ENCODE data around the gene RIMKLA. TPM values are rescaled to one million over a fixed set of nuclear protein-coding genes. Genes with fewer than 3 reads are reported as not detected.

The RIMKLA gene
- total RNA-seq, 1 donor from 2014 or later, result not detected

GRCh38 chr1:42350086-42350485 lies 30.5 kb upstream of the RIMKLA start:
- TF ChIP-seq CTCF (IDR thresholded peaks at IDR 0.05; ENCODE audit: insufficient read depth, low read length, severe bottlenecking), result no peak
- DNase-seq (ENCODE audit: low read depth) (no peak), FAIRE-seq (no peak)

GRCh38 chr1:42358791-42359190 lies 21.8 kb upstream of the RIMKLA start:
- TF ChIP-seq CTCF (IDR thresholded peaks at IDR 0.05; ENCODE audit: insufficient read depth, low read length, severe bottlenecking), result no peak
- FAIRE-seq, result no peak

More at GRCh38 chr1:42350086-42350485, 30.5 kb upstream of the RIMKLA start:
- Histone ChIP-seq H3K36me3 (ENCODE audit: control insufficient read depth, insufficient read depth, low read length) (no peaks in the 10 kb centered on the region), H3K27me3 (ENCODE audit: control insufficient read depth, insufficient read depth, low read length) (peaks cover 5% of the 10 kb centered on the region), H3K4me3 (ENCODE audit: low read depth, low read length) (no peak overlapping the region)

GRCh38 chr1:42359466-42359865 lies 21.1 kb upstream of the RIMKLA start:
- peak; percentile 58 for FAIRE-seq

More at GRCh38 chr1:42358791-42359190, 21.8 kb upstream of the RIMKLA start:
- no peaks in the 10 kb centered on the region for H3K36me3 ChIP-seq (ENCODE audit: control insufficient read depth, insufficient read depth, low read length)
- no peak for DNase-seq (ENCODE audit: low read depth)
- no peak overlapping the region for H3K4me3 ChIP-seq (ENCODE audit: low read depth, low read length)
- no peaks in the 10 kb centered on the region for H3K27me3 ChIP-seq (ENCODE audit: control insufficient read depth, insufficient read depth, low read length)

GRCh38 chr1:42364089-42364488 lies 16.5 kb upstream of the RIMKLA start:
- H3K4me3 ChIP-seq (ENCODE audit: low read depth, low read length), result no peak overlapping the region
- DNase-seq (ENCODE audit: low read depth), result no peak
- TF ChIP-seq CTCF (IDR thresholded peaks at IDR 0.05; ENCODE audit: insufficient read depth, low read length, severe bottlenecking), result no peak
- H3K27me3 ChIP-seq (ENCODE audit: control insufficient read depth, insufficient read depth, low read length), result no peaks in the 10 kb centered on the region
- no peaks in the 10 kb centered on the region for H3K36me3 ChIP-seq (ENCODE audit: control insufficient read depth, insufficient read depth, low read length)
- no peak for FAIRE-seq

More at GRCh38 chr1:42359466-42359865, 21.1 kb upstream of the RIMKLA start:
- H3K36me3 ChIP-seq (ENCODE audit: control insufficient read depth, insufficient read depth, low read length), result no peaks in the 10 kb centered on the region
- TF ChIP-seq CTCF (IDR thresholded peaks at IDR 0.05; ENCODE audit: insufficient read depth, low read length, severe bottlenecking), result no peak
- no peak overlapping the region for H3K4me3 ChIP-seq (ENCODE audit: low read depth, low read length)
- DNase-seq (ENCODE audit: low read depth), result no peak
- no peaks in the 10 kb centered on the region for H3K27me3 ChIP-seq (ENCODE audit: control insufficient read depth, insufficient read depth, low read length)

GRCh38 chr1:42364542-42364941 lies 16.1 kb upstream of the RIMKLA start:
- FAIRE-seq, result no peak
- no peak for TF ChIP-seq CTCF (IDR thresholded peaks at IDR 0.05; ENCODE audit: insufficient read depth, low read length, severe bottlenecking)
- H3K36me3 ChIP-seq (ENCODE audit: control insufficient read depth, insufficient read depth, low read length), result no peaks in the 10 kb centered on the region
- no peak for DNase-seq (ENCODE audit: low read depth)
- H3K27me3 ChIP-seq (ENCODE audit: control insufficient read depth, insufficient read depth, low read length), result no peaks in the 10 kb centered on the region
- no peak overlapping the region for H3K4me3 ChIP-seq (ENCODE audit: low read depth, low read length)

- FAIRE-seq (no peak), DNase-seq (ENCODE audit: low read depth) (no peak)
- H3K36me3 ChIP-seq (ENCODE audit: control insufficient read depth, insufficient read depth, low read length), result no peaks in the 10 kb centered on the region
- H3K4me3 ChIP-seq (ENCODE audit: low read depth, low read length), result no peak overlapping the region
- TF ChIP-seq CTCF (IDR thresholded peaks at IDR 0.05; ENCODE audit: insufficient read depth, low read length, severe bottlenecking), result no peak
- H3K27me3 ChIP-seq (ENCODE audit: control insufficient read depth, insufficient read depth, low read length), result no peaks in the 10 kb centered on the region
These were observed 15.5 kb upstream of the RIMKLA start for GRCh38 chr1:42365118-42365517.
